H1 (cell line): ENCODE results near the gene PRR5. TPM values are rescaled to one million over a fixed set of nuclear protein-coding genes. Genes with fewer than 3 reads are reported as not detected.

ENCODE experiments used
- HDAC6 ChIP-seq: IDR thresholded peaks from one replicate; pipeline ENCODE4 v1.7.1; 2012; ENCODE audit warnings: low read depth, mild to moderate bottlenecking, inconsistent platforms, low read length, moderate library complexity
- KDM1A ChIP-seq: fragments of 200-600, 300-600 bp; sonication (generic); IDR thresholded peaks from 2 replicates; pipeline ENCODE4 v1.7.1; 2016; ENCODE audit warnings: mild to moderate bottlenecking, low read length, borderline replicate concordance
- NRF1 ChIP-seq: IDR thresholded peaks from 2 replicates; pipeline ENCODE4 v1.6.1; 2011; ENCODE audit warnings: mild to moderate bottlenecking, low read depth, low read length, improper control_type of control experiment
- RFX5 ChIP-seq: IDR thresholded peaks from 2 replicates; pipeline ENCODE4 v1.6.1; 2011; ENCODE audit warnings: low read depth, low read length, improper control_type of control experiment, borderline replicate concordance
- SIX5 ChIP-seq: IDR thresholded peaks from 2 replicates; pipeline ENCODE4 v1.6.1; 2011; ENCODE audit warnings: mild to moderate bottlenecking, low read depth, low read length
- SRF ChIP-seq: IDR thresholded peaks from 2 replicates; pipeline ENCODE4 v1.6.1; 2011; ENCODE audit warnings: mild to moderate bottlenecking, low read depth, low read length, moderate library complexity
- ZNF274 ChIP-seq: IDR thresholded peaks from 2 replicates; pipeline ENCODE4 v1.7.0; 2012; ENCODE audit warnings: low read length, borderline replicate concordance; ENCODE audit errors: extremely low read depth
- polyA plus RNA-seq, 7 experiments: library from polyadenylated mRNA; depleted of rRNA in 3 of 7; stranded (reverse) in 5 of 7; unstranded in 2 of 7; fragments of >200 nt in 5 of 7; fragments of 200-250 nt in 2 of 7; gene quantifications; 1 replicate in 5 of 7; 2 replicates in 1 of 7; 4 replicates in 1 of 7; pipeline versions ENCODE4 v1.2.1 to v1.2.3, GENCODE V29; 2011 to 2013; ENCODE audit warnings: missing spikeins in 2 of 7, mixed read lengths in 2 of 7
- total RNA-seq: library from RNA; stranded (reverse); fragmentation: NEBNext Ultra II Directional; extraction: Animal tissue kit (Norgen Biotek cat#: 25700); gene quantifications from 2 replicates; pipeline ENCODE4 v1.2.1, GENCODE V29; 2021
- TF ChIP-seq, protein P1 (sequence below): fragments of 300-600 bp; sonication (generic); IDR thresholded peaks from 2 replicates; pipeline ENCODE4 v1.7.1; 2012; ENCODE audit warnings: low read length, moderate library complexity, mild to moderate bottlenecking, inconsistent platforms; ENCODE audit not compliant: insufficient replicate concordance
- TF ChIP-seq, protein P2 (sequence below): IDR thresholded peaks from 2 replicates; pipeline ENCODE4 v1.6.1; 2012; ENCODE audit warnings: inconsistent platforms

The PRR5 gene
- total and polyA plus RNA-seq, 2 of the 8 experiments (the other 6 are each of a cell fraction or from before 2014, with no cell fraction given), result 16.5 to 25.7 TPM

DNA sequence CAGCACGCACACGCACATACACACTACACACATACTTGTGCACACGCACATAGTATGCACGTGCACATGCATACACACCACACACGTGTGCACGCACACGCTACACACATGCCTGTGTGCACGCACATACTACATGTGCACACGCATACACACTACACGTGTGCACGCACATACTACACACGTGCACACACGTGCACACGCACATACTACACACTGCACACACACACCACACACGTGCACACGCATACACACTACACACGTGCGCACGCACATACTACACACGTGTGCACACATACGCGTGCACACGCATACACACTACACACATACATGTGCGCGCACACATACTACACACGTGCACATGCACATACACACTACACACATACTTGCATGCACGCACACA is 30.7 kb downstream of the PRR5 start (continued):
- TF ChIP-seq, protein P1, sequence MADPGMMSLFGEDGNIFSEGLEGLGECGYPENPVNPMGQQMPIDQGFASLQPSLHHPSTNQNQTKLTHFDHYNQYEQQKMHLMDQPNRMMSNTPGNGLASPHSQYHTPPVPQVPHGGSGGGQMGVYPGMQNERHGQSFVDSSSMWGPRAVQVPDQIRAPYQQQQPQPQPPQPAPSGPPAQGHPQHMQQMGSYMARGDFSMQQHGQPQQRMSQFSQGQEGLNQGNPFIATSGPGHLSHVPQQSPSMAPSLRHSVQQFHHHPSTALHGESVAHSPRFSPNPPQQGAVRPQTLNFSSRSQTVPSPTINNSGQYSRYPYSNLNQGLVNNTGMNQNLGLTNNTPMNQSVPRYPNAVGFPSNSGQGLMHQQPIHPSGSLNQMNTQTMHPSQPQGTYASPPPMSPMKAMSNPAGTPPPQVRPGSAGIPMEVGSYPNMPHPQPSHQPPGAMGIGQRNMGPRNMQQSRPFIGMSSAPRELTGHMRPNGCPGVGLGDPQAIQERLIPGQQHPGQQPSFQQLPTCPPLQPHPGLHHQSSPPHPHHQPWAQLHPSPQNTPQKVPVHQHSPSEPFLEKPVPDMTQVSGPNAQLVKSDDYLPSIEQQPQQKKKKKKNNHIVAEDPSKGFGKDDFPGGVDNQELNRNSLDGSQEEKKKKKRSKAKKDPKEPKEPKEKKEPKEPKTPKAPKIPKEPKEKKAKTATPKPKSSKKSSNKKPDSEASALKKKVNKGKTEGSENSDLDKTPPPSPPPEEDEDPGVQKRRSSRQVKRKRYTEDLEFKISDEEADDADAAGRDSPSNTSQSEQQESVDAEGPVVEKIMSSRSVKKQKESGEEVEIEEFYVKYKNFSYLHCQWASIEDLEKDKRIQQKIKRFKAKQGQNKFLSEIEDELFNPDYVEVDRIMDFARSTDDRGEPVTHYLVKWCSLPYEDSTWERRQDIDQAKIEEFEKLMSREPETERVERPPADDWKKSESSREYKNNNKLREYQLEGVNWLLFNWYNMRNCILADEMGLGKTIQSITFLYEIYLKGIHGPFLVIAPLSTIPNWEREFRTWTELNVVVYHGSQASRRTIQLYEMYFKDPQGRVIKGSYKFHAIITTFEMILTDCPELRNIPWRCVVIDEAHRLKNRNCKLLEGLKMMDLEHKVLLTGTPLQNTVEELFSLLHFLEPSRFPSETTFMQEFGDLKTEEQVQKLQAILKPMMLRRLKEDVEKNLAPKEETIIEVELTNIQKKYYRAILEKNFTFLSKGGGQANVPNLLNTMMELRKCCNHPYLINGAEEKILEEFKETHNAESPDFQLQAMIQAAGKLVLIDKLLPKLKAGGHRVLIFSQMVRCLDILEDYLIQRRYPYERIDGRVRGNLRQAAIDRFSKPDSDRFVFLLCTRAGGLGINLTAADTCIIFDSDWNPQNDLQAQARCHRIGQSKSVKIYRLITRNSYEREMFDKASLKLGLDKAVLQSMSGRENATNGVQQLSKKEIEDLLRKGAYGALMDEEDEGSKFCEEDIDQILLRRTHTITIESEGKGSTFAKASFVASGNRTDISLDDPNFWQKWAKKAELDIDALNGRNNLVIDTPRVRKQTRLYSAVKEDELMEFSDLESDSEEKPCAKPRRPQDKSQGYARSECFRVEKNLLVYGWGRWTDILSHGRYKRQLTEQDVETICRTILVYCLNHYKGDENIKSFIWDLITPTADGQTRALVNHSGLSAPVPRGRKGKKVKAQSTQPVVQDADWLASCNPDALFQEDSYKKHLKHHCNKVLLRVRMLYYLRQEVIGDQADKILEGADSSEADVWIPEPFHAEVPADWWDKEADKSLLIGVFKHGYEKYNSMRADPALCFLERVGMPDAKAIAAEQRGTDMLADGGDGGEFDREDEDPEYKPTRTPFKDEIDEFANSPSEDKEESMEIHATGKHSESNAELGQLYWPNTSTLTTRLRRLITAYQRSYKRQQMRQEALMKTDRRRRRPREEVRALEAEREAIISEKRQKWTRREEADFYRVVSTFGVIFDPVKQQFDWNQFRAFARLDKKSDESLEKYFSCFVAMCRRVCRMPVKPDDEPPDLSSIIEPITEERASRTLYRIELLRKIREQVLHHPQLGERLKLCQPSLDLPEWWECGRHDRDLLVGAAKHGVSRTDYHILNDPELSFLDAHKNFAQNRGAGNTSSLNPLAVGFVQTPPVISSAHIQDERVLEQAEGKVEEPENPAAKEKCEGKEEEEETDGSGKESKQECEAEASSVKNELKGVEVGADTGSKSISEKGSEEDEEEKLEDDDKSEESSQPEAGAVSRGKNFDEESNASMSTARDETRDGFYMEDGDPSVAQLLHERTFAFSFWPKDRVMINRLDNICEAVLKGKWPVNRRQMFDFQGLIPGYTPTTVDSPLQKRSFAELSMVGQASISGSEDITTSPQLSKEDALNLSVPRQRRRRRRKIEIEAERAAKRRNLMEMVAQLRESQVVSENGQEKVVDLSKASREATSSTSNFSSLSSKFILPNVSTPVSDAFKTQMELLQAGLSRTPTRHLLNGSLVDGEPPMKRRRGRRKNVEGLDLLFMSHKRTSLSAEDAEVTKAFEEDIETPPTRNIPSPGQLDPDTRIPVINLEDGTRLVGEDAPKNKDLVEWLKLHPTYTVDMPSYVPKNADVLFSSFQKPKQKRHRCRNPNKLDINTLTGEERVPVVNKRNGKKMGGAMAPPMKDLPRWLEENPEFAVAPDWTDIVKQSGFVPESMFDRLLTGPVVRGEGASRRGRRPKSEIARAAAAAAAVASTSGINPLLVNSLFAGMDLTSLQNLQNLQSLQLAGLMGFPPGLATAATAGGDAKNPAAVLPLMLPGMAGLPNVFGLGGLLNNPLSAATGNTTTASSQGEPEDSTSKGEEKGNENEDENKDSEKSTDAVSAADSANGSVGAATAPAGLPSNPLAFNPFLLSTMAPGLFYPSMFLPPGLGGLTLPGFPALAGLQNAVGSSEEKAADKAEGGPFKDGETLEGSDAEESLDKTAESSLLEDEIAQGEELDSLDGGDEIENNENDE, result no peak
- TF ChIP-seq RFX5 (no peak), ZNF274 (no peak), SRF (no peak), NRF1 (no peak), KDM1A (no peak; the same call in 1 of the 2 replicates), HDAC6 (no peak), SIX5 (no peak)
- TF ChIP-seq, protein P2, sequence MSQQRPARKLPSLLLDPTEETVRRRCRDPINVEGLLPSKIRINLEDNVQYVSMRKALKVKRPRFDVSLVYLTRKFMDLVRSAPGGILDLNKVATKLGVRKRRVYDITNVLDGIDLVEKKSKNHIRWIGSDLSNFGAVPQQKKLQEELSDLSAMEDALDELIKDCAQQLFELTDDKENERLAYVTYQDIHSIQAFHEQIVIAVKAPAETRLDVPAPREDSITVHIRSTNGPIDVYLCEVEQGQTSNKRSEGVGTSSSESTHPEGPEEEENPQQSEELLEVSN, result no peak
